ENCODE measurements around the gene PAMR1.
"Not testable (repeated sequence)": the region's sequence is repeated elsewhere in the genome, so short reads cannot be mapped to it uniquely, and the experiment has no call there.

The PAMR1 gene

DNA sequence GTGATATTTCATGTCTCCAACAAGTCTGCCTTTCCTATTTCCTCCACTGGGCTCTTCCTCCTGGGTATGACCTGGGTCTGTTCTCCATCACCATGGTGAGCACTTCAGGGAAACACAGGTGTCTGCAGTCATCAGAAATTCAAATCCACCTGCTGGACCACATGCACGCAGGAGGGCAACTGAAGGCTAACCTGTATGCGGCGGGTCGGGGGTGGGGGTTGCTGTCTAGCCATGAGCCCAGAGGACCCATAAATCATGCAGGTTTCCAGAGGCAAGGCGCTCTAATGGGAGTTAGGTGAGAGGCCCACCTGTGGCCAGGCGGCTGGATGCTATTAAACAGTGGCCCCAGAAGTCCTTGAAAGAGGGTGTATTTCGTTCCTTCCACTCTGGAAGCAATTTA lies 11.1 kb upstream of the PAMR1 start:
- no peak for DNase-seq (ENCODE audit: low read depth)
- TF ChIP-seq CTCF (IDR thresholded peaks at IDR 0.05; ENCODE audit: insufficient read depth, low read depth, low read length, missing control alignments), result no peak
- H3K4me3 ChIP-seq (ENCODE audit: low read length), result no peak overlapping the region

GRCh38 chr11:35531246-35531645 lies 5.8 kb upstream of the PAMR1 start:
- no peak for DNase-seq (ENCODE audit: low read depth)
- no peak for TF ChIP-seq CTCF (IDR thresholded peaks at IDR 0.05; ENCODE audit: insufficient read depth, low read depth, low read length, missing control alignments)
- no peak overlapping the region for H3K4me3 ChIP-seq (ENCODE audit: low read length)

GRCh38 chr11:35529971-35530495 lies 4.6 kb upstream of the PAMR1 start:
- peak; percentile 93 for DNase-seq (ENCODE audit: low read depth)

GRCh38 chr11:35526370-35526792 lies 965 bp upstream of the PAMR1 start:
- peak; percentile 39 for DNase-seq (ENCODE audit: low read depth)
- H3K4me3 ChIP-seq (ENCODE audit: low read length), result no peak overlapping the region

More at GRCh38 chr11:35529971-35530495, 4.6 kb upstream of the PAMR1 start:
- H3K4me3 ChIP-seq (ENCODE audit: low read length), result no peak overlapping the region
- no peak for TF ChIP-seq CTCF (IDR thresholded peaks at IDR 0.05; ENCODE audit: insufficient read depth, low read depth, low read length, missing control alignments)

DNA sequence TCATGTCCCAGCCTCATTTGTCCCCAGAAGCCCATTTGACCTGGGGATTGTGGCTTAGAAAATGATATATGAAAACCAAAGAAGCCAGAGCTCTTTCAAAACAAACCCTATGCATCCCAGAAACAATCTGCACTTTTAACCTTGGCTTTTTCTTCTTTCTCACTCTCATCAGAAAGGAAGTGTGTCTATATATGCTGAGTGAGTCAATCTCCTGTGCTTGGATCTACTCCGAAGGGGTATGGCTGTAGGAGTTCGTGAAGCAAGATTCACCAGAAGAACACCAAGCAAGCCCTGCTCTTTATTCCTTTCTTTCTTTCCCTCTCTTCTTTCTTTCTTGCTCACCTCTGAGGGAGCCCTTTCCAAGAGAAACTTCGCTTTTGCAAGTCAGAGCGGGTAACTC lies 636 bp downstream of the PAMR1 start:
- TF ChIP-seq CTCF (IDR thresholded peaks at IDR 0.05; ENCODE audit: insufficient read depth, low read depth, low read length, missing control alignments), result no peak
- peak overlapping the region; percentile 42 for H3K4me3 ChIP-seq (ENCODE audit: low read length)
- DNase-seq (ENCODE audit: low read depth), result peak; percentile 41

More at GRCh38 chr11:35526370-35526792, 965 bp upstream of the PAMR1 start:
- no peak for TF ChIP-seq CTCF (IDR thresholded peaks at IDR 0.05; ENCODE audit: insufficient read depth, low read depth, low read length, missing control alignments)

DNA sequence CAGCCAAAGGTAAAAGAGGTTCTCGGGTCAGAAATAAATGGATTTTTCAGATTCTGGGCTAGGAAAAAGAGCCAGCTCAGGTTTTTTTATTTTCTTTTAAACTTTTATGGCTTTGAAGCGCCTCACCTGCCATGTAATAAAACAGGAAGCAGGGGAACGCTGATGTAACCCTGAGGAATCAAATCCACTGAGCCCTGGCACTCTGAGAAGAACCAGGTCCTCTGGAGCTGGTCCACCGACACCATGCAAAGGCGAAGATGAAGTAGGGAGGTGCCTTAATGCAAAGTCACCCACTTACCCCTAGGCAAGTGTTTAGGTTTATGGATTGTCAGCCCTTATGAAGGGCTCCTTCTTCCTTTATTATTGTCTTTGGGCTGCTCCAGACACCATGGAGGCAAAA lies 1.6 kb downstream of the PAMR1 start:
- TF ChIP-seq CTCF (IDR thresholded peaks at IDR 0.05; ENCODE audit: insufficient read depth, low read depth, low read length, missing control alignments), result no peak
- DNase-seq (ENCODE audit: low read depth), result no peak
- H3K4me3 ChIP-seq (ENCODE audit: low read length), result no peak overlapping the region

GRCh38 chr11:35523331-35523768 lies 2.1 kb downstream of the PAMR1 start:
- no peak overlapping the region for H3K4me3 ChIP-seq (ENCODE audit: low read length)
- DNase-seq (ENCODE audit: low read depth), result no peak
- no peak for TF ChIP-seq CTCF (IDR thresholded peaks at IDR 0.05; ENCODE audit: insufficient read depth, low read depth, low read length, missing control alignments)

DNA sequence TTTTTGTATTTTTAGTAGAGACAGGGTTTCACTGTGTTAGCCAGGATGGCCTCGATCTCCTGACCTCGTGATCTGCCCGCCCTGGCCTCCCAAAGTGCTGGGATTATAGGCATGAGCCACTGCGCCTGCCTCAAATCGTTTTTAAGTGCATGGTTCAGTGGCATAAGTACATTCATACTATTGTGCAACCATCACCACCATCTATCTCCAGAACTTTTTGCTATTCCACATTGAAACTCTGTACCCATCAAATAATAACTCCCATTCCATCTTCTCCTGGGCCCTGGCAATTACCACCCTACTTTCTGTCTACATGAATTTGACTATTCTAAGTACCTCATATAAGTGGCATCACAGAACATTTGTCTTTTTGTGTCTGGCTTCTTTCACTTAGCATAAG lies 3.3 kb downstream of the PAMR1 start:
- not testable (repeated sequence) for H3K4me3 ChIP-seq (ENCODE audit: low read length); DNase-seq (ENCODE audit: low read depth)

All from epithelial cell of esophagus (primary cell).